HL-60 (cell line): Measurements from ENCODE around the gene PDGFRA.

Experiments used
- DNase-seq, 2 experiments: peaks; one replicate each; pipeline ENCODE4 v3.0.0-alpha.2; 2010 to 2020; ENCODE audit warnings: low read depth in 1 of 2, low spot score in 1 of 2
- H3K27ac ChIP-seq: fragments of 250-450 bp; sonication (Bioruptor Pico); replicated peaks from 2 replicates; pipeline ENCODE4 v1.5.1; 2020; ENCODE audit warnings: mild to moderate bottlenecking, moderate library complexity
- H3K27me3 ChIP-seq: fragments of 250-450 bp; sonication (Bioruptor Pico); 2 replicates; pipeline ENCODE4 v1.5.1; 2021; ENCODE audit warnings: mild to moderate bottlenecking, moderate library complexity; ENCODE audit not compliant: insufficient read depth, poor library complexity, severe bottlenecking
- H3K4me3 ChIP-seq: replicated peaks from 2 replicates; pipeline ENCODE4 v1.5.1; 2011; ENCODE audit warnings: mild to moderate bottlenecking, control low read depth, low read length; ENCODE audit not compliant: insufficient read depth
- GABPA ChIP-seq: IDR thresholded peaks from 2 replicates; pipeline ENCODE4 v1.6.1; 2012; ENCODE audit warnings: low read depth
- POLR2AphosphoS5 ChIP-seq: IDR thresholded peaks from 2 replicates; pipeline ENCODE4 v1.6.1; 2012; ENCODE audit warnings: low read depth
- REST ChIP-seq: IDR thresholded peaks from 2 replicates; pipeline ENCODE4 v1.6.1; 2012; ENCODE audit warnings: low read depth; ENCODE audit not compliant: insufficient replicate concordance
- SPI1 ChIP-seq: IDR thresholded peaks from 2 replicates; pipeline ENCODE4 v1.6.1; 2012; ENCODE audit warnings: low read depth, mild to moderate bottlenecking, borderline replicate concordance
- TF ChIP-seq, protein P1 (sequence below): IDR thresholded peaks from one replicate; pipeline ENCODE4 v1.5.1; 2011; ENCODE audit warnings: low read length, control low read depth, inconsistent platforms; ENCODE audit not compliant: insufficient read depth

The PDGFRA gene

GRCh38 chr4:54226404-54227255 lies 2.5 kb upstream of the PDGFRA start:
- Histone ChIP-seq H3K27me3 (peaks cover 68% of the 10 kb centered on the region), H3K4me3 (no peak overlapping the region), H3K27ac (no peak overlapping the region)
- TF ChIP-seq POLR2AphosphoS5 (no peak), SPI1 (no peak), GABPA (no peak), REST (no peak)
- TF ChIP-seq, protein P1, sequence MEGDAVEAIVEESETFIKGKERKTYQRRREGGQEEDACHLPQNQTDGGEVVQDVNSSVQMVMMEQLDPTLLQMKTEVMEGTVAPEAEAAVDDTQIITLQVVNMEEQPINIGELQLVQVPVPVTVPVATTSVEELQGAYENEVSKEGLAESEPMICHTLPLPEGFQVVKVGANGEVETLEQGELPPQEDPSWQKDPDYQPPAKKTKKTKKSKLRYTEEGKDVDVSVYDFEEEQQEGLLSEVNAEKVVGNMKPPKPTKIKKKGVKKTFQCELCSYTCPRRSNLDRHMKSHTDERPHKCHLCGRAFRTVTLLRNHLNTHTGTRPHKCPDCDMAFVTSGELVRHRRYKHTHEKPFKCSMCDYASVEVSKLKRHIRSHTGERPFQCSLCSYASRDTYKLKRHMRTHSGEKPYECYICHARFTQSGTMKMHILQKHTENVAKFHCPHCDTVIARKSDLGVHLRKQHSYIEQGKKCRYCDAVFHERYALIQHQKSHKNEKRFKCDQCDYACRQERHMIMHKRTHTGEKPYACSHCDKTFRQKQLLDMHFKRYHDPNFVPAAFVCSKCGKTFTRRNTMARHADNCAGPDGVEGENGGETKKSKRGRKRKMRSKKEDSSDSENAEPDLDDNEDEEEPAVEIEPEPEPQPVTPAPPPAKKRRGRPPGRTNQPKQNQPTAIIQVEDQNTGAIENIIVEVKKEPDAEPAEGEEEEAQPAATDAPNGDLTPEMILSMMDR = no peak
- DNase-seq = no peak

- no peak for TF ChIP-seq SPI1
- TF ChIP-seq POLR2AphosphoS5 = no peak
- TF ChIP-seq, protein P1 = no peak
- TF ChIP-seq GABPA = no peak
- TF ChIP-seq REST = no peak
- Histone ChIP-seq H3K27ac (no peak overlapping the region), H3K4me3 (no peak overlapping the region), H3K27me3 (peaks cover 77% of the 10 kb centered on the region)
- DNase-seq = no peak
Measured at GRCh38 chr4:54227256-54228055, 1.6 kb upstream of the PDGFRA start.

- Histone ChIP-seq H3K27ac (no peak overlapping the region), H3K27me3 (peaks cover 81% of the 10 kb centered on the region), H3K4me3 (no peak overlapping the region)
- DNase-seq = no peak
- no peak for TF ChIP-seq SPI1
- TF ChIP-seq, protein P1 = peak; percentile 7
Measured at GRCh38 chr4:54228056-54228527, 1.0 kb upstream of the PDGFRA start.
